ENCODE results near the gene NT5E.
A peak's percentile ranks its signal among the peaks of the same experiment; 100 is the strongest.
"Not testable (repeated sequence)": the region's sequence is repeated elsewhere in the genome, so short reads cannot be mapped to it uniquely, and the experiment has no call there.

Gene NT5E

DNA sequence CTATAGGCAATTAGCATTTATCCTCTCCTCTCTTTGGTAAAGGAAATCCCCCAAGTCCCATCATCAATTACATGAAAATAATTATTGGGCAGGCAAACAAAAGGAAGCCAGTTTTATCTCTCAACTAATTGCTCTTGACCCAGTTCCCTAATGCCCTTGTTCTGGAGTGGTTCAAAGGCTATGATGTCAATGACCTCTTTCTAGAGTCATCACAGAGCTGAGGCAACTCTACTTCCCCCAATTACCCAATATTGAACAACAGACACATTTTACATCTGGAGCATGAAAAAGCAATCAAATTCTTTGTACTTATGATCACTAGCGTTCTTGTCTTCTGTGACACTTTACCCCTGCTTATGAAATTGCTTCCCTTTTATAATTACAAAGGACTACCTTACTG is 43.5 kb downstream of the NT5E start:
- DNase-seq (ENCODE audit: low read depth in 2 of 2) = no peak

DNA sequence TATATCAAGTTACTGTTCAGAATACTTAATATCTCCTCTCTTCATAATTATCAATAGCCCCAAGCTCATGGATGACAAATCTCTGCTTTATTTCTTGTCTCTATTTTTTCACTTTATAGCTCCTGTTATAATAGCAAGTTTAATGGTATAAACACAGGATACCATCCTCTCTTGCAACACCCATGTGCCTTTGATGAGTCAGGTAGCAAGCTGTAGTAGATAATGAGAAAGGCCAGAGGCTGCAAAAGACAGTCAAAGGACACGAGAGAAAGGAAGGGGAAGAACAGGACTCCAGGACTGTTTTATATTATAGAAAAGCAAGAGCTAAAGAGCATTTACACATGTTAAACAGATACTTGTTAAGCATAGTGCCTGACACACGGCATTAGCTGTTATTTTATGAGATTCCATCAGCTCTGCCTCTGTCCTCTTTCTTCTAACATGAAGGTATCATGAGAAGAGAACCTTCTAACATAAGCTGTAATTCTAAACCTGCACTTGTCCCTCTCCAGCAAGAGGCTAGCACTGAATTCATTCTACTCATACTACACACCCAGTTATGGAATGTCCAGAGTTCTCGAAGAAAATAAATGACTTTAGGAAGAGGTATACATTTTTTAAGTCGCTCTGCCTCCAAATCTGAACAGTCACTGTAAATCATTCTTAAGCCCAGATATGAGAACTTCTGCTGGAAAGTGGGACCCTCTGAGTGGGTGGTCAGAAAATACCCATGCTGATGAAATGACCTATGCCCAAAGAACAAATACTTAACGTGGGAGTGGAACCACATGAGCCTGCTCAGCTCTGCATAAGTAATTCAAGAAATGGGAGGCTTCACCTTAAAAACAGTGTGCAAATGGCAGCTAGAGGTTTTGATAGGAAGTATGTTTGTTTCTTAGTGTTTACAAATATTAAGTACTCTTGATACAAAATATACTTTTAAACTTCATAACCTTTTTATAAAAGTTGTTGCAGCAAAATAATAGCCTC is 45.0 kb downstream of the NT5E start:
- DNase-seq (ENCODE audit: low read depth in 2 of 2) = no peak

DNA sequence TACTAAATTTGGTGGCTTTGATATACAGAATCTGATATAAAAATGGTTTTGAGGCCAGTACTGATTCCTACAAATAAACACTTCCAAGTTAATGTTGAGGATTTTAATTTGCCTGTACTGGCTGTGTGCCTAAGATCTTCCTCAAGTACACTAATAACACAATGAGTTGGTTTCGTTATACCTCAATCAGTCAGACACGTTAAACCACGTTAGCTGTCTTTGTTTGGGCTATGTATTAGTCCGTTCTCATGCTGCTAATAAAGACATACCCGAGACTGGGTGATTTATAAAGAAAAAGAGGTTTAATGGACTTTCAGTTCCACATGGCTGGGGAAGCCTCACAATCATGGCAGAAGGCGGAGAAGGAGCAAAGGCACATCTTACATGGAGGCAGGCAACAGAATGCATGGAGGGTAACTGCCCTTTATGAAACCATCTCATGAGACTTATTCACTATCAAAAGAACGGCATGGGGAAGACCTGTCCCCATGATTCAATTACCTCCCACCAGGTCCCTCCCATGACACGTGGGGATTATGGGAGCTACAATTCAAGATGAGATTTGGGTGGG is 46.2 kb downstream of the NT5E start:
- no peak for DNase-seq (ENCODE audit: low read depth in 2 of 2)

- peak; percentile 14 to 47 for DNase-seq (ENCODE audit: low read depth in 2 of 2)
Measured at GRCh38 chr6:85496856-85497255, 47.0 kb downstream of the NT5E start.

- DNase-seq (ENCODE audit: low read depth in 2 of 2) = no peak
Measured at GRCh38 chr6:85498596-85499258, 48.8 kb downstream of the NT5E start.

DNA sequence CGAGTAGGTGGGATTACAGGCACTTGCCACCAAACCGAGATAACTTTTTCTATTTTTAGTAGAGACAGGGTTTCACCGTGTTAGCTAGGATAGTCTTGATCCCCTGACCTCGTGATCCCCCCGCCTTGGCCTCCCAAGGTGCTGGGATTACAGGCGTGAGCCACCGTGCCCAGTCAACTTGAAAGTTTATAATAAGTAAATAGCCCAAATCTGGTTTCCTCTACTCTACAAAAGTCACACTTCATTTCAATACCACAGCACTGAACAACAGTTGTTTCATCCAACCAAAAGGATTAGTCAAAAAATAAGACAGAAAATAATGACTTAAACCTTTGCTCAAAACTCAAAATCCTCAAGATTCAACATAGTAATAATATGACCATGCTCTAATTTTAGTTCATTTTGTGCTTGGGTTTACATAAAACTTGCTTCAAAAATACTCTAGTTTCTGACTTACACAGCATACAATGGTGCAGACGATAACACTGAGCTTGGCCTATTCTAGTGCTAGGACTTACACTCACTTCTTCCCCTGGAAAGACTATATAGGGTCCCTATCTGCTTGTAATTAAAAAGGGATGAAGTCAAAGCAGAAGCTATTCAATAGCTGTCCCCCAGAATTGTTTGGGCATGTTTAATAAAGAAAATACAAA is 56.7 kb downstream of the NT5E start:
- no peak for DNase-seq (ENCODE audit: low read depth in 2 of 2)

- DNase-seq (ENCODE audit: low read depth in 2 of 2) = no peak
Measured at GRCh38 chr6:85516168-85516567, 66.3 kb downstream of the NT5E start.

DNA sequence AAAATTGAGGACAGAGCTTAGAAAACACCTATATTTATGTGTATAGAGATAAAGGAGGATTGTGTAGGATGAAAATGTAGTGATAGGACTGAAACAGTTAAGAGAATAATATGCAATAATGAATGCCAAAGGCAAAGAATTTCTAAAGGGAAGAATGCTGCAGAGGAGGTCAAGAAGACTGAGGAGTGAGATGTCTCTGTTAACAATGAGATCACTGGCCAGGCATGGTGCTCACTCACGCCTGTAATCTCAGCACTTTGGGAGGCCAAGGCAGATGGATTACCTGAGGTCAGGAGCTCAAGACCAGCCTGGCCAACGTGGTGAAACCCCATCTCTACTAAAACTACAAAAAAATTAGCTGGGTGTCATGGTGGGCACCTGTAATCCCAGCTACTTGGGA is 74.4 kb downstream of the NT5E start:
- DNase-seq (ENCODE audit: low read depth in 2 of 2) = not testable (repeated sequence)

- DNase-seq (ENCODE audit: low read depth in 2 of 2) = no peak
Measured at GRCh38 chr6:85537055-85537494, 87.2 kb downstream of the NT5E start.

GRCh38 chr6:85544776-85545175 is 94.9 kb downstream of the NT5E start:
- no peak for DNase-seq (ENCODE audit: low read depth in 2 of 2)
